Neural cell (in vitro differentiated cells): ENCODE measurements around the gene CTRB1. TPM values are rescaled to one million over a fixed set of nuclear protein-coding genes. Genes with fewer than 3 reads are reported as not detected.

ENCODE experiments used
- H2AFZ ChIP-seq: fragments of 200-600, 300-800 bp; sonication (generic), shearing (Covaris generic); 2 replicates; pipeline ENCODE4 v1.6.0; 2014; ENCODE audit warnings: low read depth, mild to moderate bottlenecking, antibody characterized with exemption, low read length, moderate library complexity
- H3F3A ChIP-seq: fragments of 200-600 bp; shearing (Covaris generic); 2 replicates; pipeline ENCODE4 v1.6.1; 2016; ENCODE audit warnings: mild to moderate bottlenecking, moderate library complexity, mixed read lengths, antibody characterized with exemption, low read length; ENCODE audit not compliant: insufficient read depth, poor library complexity, severe bottlenecking
- H3K27ac ChIP-seq: fragments of 200-600, 300-800 bp; sonication (generic), shearing (Covaris generic); 2 replicates; pipeline ENCODE4 v1.5.1; 2014; ENCODE audit warnings: mild to moderate bottlenecking, low read length, moderate library complexity
- H3K27me3 ChIP-seq: fragments of 300-800, 200-600 bp; sonication (generic), shearing (Covaris generic); 2 replicates; pipeline ENCODE4 v1.6.0; 2014; ENCODE audit warnings: mild to moderate bottlenecking, low read depth, low read length, moderate library complexity; ENCODE audit not compliant: insufficient read depth
- H3K36me3 ChIP-seq: fragments of 300-800, 200-600 bp; sonication (generic), shearing (Covaris generic); 2 replicates; pipeline ENCODE4 v1.5.1; 2014; ENCODE audit warnings: mild to moderate bottlenecking, antibody characterized with exemption, low read length, moderate library complexity; ENCODE audit not compliant: insufficient read depth
- H3K4me2 ChIP-seq: fragments of 300-800, 200-600 bp; sonication (generic), shearing (Covaris generic); 2 replicates; pipeline ENCODE4 v1.6.0; 2014; ENCODE audit warnings: mild to moderate bottlenecking, low read length
- H3K4me3 ChIP-seq: fragments of 300-800, 200-600 bp; sonication (generic), shearing (Covaris generic); 2 replicates; pipeline ENCODE4 v1.5.1; 2014; ENCODE audit warnings: mild to moderate bottlenecking, low read length, moderate library complexity
- H3K79me2 ChIP-seq: fragments of 200-600 bp; shearing (Covaris generic); replicated peaks from 2 replicates; pipeline ENCODE4 v1.6.0; 2014; ENCODE audit warnings: mild to moderate bottlenecking, low read length, moderate library complexity; ENCODE audit not compliant: insufficient read depth
- H3K9ac ChIP-seq: fragments of 300-800, 200-600 bp; sonication (generic), shearing (Covaris generic); 2 replicates; pipeline ENCODE4 v1.6.1; 2016; ENCODE audit warnings: mild to moderate bottlenecking, low read length, mixed read lengths
- H3K9me2 ChIP-seq: fragments of 200-600 bp; shearing (Covaris generic); 2 replicates; pipeline ENCODE4 v1.6.1; 2016; ENCODE audit warnings: mild to moderate bottlenecking, low read length, mixed read lengths; ENCODE audit not compliant: insufficient read depth
- H3K9me3 ChIP-seq: fragments of 200-600, 300-800 bp; sonication (generic), shearing (Covaris generic); 2 replicates; pipeline ENCODE4 v1.6.1; 2016; ENCODE audit warnings: mild to moderate bottlenecking, mixed run types, low read length, moderate library complexity, mixed read lengths
- H4K20me1 ChIP-seq: fragments of 200-600 bp; shearing (Covaris generic); 2 replicates; pipeline ENCODE4 v1.6.1; 2016; ENCODE audit warnings: mild to moderate bottlenecking, mixed run types; ENCODE audit not compliant: insufficient read depth
- CTCF ChIP-seq: fragments of 450-650 bp; IDR thresholded peaks from 2 replicates; pipeline ENCODE4 v1.5.1; 2014; ENCODE audit warnings: antibody characterized with exemption, mild to moderate bottlenecking, moderate library complexity; ENCODE audit not compliant: poor library complexity, severe bottlenecking
- EP300 ChIP-seq: fragments of 450-650 bp; conservative IDR thresholded peaks from 2 replicates; pipeline ENCODE4 v1.6.1; 2014; ENCODE audit warnings: antibody characterized with exemption, mild to moderate bottlenecking, moderate library complexity; ENCODE audit not compliant: poor library complexity, severe bottlenecking
- EZH2 ChIP-seq: fragments of 200-600, 300-800 bp; shearing (Covaris generic), sonication (generic); IDR thresholded peaks from 2 replicates; pipeline ENCODE4 v1.6.1; 2014; ENCODE audit warnings: antibody characterized with exemption, low read length, borderline replicate concordance, mild to moderate bottlenecking; ENCODE audit not compliant: insufficient read depth, poor library complexity, severe bottlenecking
- RAD21 ChIP-seq: fragments of 450-650 bp; conservative IDR thresholded peaks from 2 replicates; pipeline ENCODE4 v1.6.1; 2014; ENCODE audit warnings: antibody characterized with exemption, mild to moderate bottlenecking, moderate library complexity
- REST ChIP-seq: IDR thresholded peaks from 2 replicates; pipeline ENCODE4 v1.6.1; 2012; ENCODE audit warnings: borderline replicate concordance
- SMC3 ChIP-seq: fragments of 450-650 bp; conservative IDR thresholded peaks from 2 replicates; pipeline ENCODE4 v1.6.1; 2014; ENCODE audit warnings: antibody characterized with exemption, mild to moderate bottlenecking, moderate library complexity; ENCODE audit not compliant: poor library complexity
- TAF1 ChIP-seq: IDR thresholded peaks from 2 replicates; pipeline ENCODE4 v1.6.1; 2012; ENCODE audit warnings: low read depth
- polyA plus RNA-seq: library from polyadenylated mRNA; depleted of rRNA; stranded (reverse); fragments of >200 nt; gene quantifications from 2 replicates; pipeline ENCODE4 v1.2.3, GENCODE V29; 2014

CTRB1 gene
- polyA plus RNA-seq, 1 donor from 2014 or later: not detected

- H3K27me3 ChIP-seq: no peaks in the 10 kb centered on the region
- no peaks in the 10 kb centered on the region for H3K9me2 ChIP-seq
- no peaks in the 10 kb centered on the region for H4K20me1 ChIP-seq
- no peaks in the 10 kb centered on the region for H3K79me2 ChIP-seq
- no peak overlapping the region for H3K9ac ChIP-seq
- H3K27ac ChIP-seq: no peak overlapping the region
- no peaks in the 10 kb centered on the region for H3F3A ChIP-seq
- no peak overlapping the region for H2AFZ ChIP-seq
- no peak for TF ChIP-seq CTCF
- TF ChIP-seq EZH2: no peak
- TF ChIP-seq TAF1: no peak
- TF ChIP-seq REST: no peak
- TF ChIP-seq EP300: no peak
- no peak for TF ChIP-seq RAD21
- no peak for TF ChIP-seq SMC3
- H3K4me3 ChIP-seq: no peak overlapping the region
- H3K9me3 ChIP-seq: no peaks in the 10 kb centered on the region
- H3K36me3 ChIP-seq: no peaks in the 10 kb centered on the region
- H3K4me2 ChIP-seq: no peak overlapping the region
These were observed 21.2 kb upstream of the CTRB1 start for GRCh38 chr16:75197522-75198134.

- Histone ChIP-seq H3K4me3 (no peak overlapping the region), H3K9ac (no peak overlapping the region), H3K9me2 (no peaks in the 10 kb centered on the region), H3K36me3 (no peaks in the 10 kb centered on the region), H3K4me2 (no peak overlapping the region), H3K9me3 (no peaks in the 10 kb centered on the region), H3K27ac (no peak overlapping the region), H3K79me2 (no peaks in the 10 kb centered on the region), H4K20me1 (no peaks in the 10 kb centered on the region), H3K27me3 (no peaks in the 10 kb centered on the region), H2AFZ (no peak overlapping the region), H3F3A (no peaks in the 10 kb centered on the region)
- TF ChIP-seq CTCF: no peak
These were observed 20.6 kb upstream of the CTRB1 start for GRCh38 chr16:75198135-75198600.
